Testis (tissue), 2 donors: ENCODE data around the gene PRR5L.

Experiments used
- CTCF ChIP-seq, 3 experiments: fragments of 450-650 bp in 2 of 3; fragments of 200-600 bp in 1 of 3; sonication (generic) in 1 of 3; IDR thresholded peaks; one replicate each; pipeline ENCODE4 v1.5.1; 2016 to 2019; ENCODE audit warnings: antibody characterized with exemption in 3 of 3, mild to moderate bottlenecking in 2 of 3, moderate library complexity in 1 of 3
- POLR2A ChIP-seq: fragments of 450-650 bp; IDR thresholded peaks from one replicate; pipeline ENCODE4 v1.6.1; 2017; ENCODE audit warnings: antibody characterized with exemption, mild to moderate bottlenecking, moderate library complexity

- no peak for TF ChIP-seq CTCF (IDR thresholded peaks at IDR 0.05)
- TF ChIP-seq POLR2A = no peak
These were observed 169.5 kb downstream of the PRR5L start for GRCh38 chr11:36465449-36466163.
